Vagina (tissue), 2 donors: ENCODE data around the gene CDCA3.

ENCODE experiments used
- CTCF ChIP-seq, 3 experiments: fragments of 450-650 bp in 2 of 3; fragments of 200-600 bp in 1 of 3; sonication (generic) in 1 of 3; IDR thresholded peaks; one replicate each; pipeline ENCODE4 v1.5.1; 2017 to 2019; ENCODE audit warnings: antibody characterized with exemption in 3 of 3, mild to moderate bottlenecking in 2 of 3, moderate library complexity in 2 of 3
- POLR2AphosphoS5 ChIP-seq, 2 donors: sonication (generic); formaldehyde crosslinking; IDR thresholded peaks; one replicate each; pipeline ENCODE4 v1.9.0; 2017; ENCODE audit warnings: antibody characterized with exemption in 2 of 2, mild to moderate bottlenecking in 2 of 2, low read depth in 1 of 2; ENCODE audit not compliant: insufficient read depth in 1 of 2

GRCh38 chr12:6834254-6834653 is 16.8 kb downstream of the CDCA3 start:
- TF ChIP-seq CTCF (IDR thresholded peaks at IDR 0.05) (no peak), POLR2AphosphoS5 (IDR thresholded peaks at IDR 0.05; ENCODE audit: insufficient read depth in 1 of 2, low read depth in 1 of 2) (no peak)
